MM.1S (cell line): ENCODE results near the gene TIMM21.

Source experiments
- CTCF ChIP-seq: fragments of 300-600 bp; sonication (generic); IDR thresholded peaks from 2 replicates; pipeline ENCODE4 v1.5.1; 2016; ENCODE audit warnings: antibody characterized with exemption, low read length, mixed read lengths
- EZH2 ChIP-seq: fragments of 300-600 bp; sonication (generic); optimal IDR thresholded peaks from 2 replicates; pipeline ENCODE3; 2017; ENCODE audit warnings: low read depth, mild to moderate bottlenecking, antibody characterized with exemption, low read length, mixed read lengths

GRCh38 chr18:74141667-74142066 is 6.7 kb upstream of the TIMM21 start:
- TF ChIP-seq CTCF (no peak), EZH2 (no peak)
